ENCODE measurements around the gene NRCAM. TPM values are rescaled to one million over a fixed set of nuclear protein-coding genes. Genes with fewer than 3 reads are reported as not detected.

NRCAM gene
- total and polyA plus RNA-seq, 2 of the 8 experiments (the other 6 are each of a cell fraction or from before 2014, with no cell fraction given): 2.7 to 3.8 TPM

GRCh38 chr7:108486291-108486966 is 30.2 kb upstream of the NRCAM start:
- Histone ChIP-seq H3K4ac (replicated peaks; ENCODE audit: insufficient read length, low read depth, low read length) (no peak overlapping the region), H2BK120ac (replicated peaks; ENCODE audit: low read depth, low read length) (no peak overlapping the region), H4K91ac (replicated peaks; ENCODE audit: insufficient read length, low read length) (no peak overlapping the region), H4K20me1 (replicated peaks in 1 of 2; ENCODE audit: control insufficient read depth in 1 of 2, insufficient read depth in 2 of 2, low read length in 2 of 2) (no peaks in the 10 kb centered on the region), H3K27me3 (replicated peaks in 1 of 4; ENCODE audit: control insufficient read depth in 3 of 4, extremely low read depth in 1 of 4, insufficient read depth in 3 of 4, low read length in 3 of 4) (no peaks in the 10 kb centered on the region), H4K8ac (ENCODE audit: extremely low read depth, insufficient read depth, low read length) (no peak overlapping the region), H3K14ac (ENCODE audit: insufficient read length) (no peak overlapping the region), H2BK5ac (ENCODE audit: low read depth, low read length) (no peak overlapping the region), H2AFZ (ENCODE audit: low read length) (no peak overlapping the region), H3K4me3 (ENCODE audit: extremely low read depth in 1 of 4, insufficient read depth in 2 of 4, low read depth in 3 of 4, low read length in 4 of 4) (no peak overlapping the region), H3K9me3 (ENCODE audit: insufficient read depth in 2 of 2, low read depth in 1 of 2, low read length in 1 of 2) (no peaks in the 10 kb centered on the region), H3K27ac (ENCODE audit: low read depth, low read length) (no peak overlapping the region), H3K79me2 (ENCODE audit: control insufficient read depth in 1 of 2, insufficient read depth in 2 of 2, low read length in 2 of 2) (no peaks in the 10 kb centered on the region), H2AK5ac (ENCODE audit: low read depth, low read length) (no peak overlapping the region), H3K4me1 (replicated peaks in 1 of 4; ENCODE audit: control insufficient read depth in 3 of 4, insufficient read depth in 4 of 4, low read length in 3 of 4) (no peaks in the 10 kb centered on the region), H3K56ac (replicated peaks; ENCODE audit: insufficient read length, low read depth, low read length) (no peak overlapping the region), H3K9ac (replicated peaks in 1 of 4; ENCODE audit: extremely low read depth in 1 of 4, low read depth in 3 of 4, low read length in 3 of 4) (no peak overlapping the region), H3K79me1 (ENCODE audit: low read depth, low read length) (no peaks in the 10 kb centered on the region), H2BK12ac (ENCODE audit: low read depth, low read length) (no peak overlapping the region), H3K36me3 (ENCODE audit: control insufficient read depth in 2 of 4, insufficient read depth in 4 of 4, low read length in 3 of 4) (peaks cover 0 to 6% (median 0%) of the 10 kb centered on the region in 4 experiments; a peak in 1 of 8 replicates), H3K23me2 (ENCODE audit: low read depth, low read length) (no peaks in the 10 kb centered on the region), H2BK20ac (ENCODE audit: low read length) (no peak overlapping the region), H3K18ac (ENCODE audit: extremely low read depth, low read length) (no peak overlapping the region), H3K4me2 (ENCODE audit: insufficient read depth in 1 of 2, low read depth in 2 of 2, low read length in 2 of 2) (no peak overlapping the region), H2BK15ac (ENCODE audit: low read length) (no peak overlapping the region), H3K23ac (ENCODE audit: insufficient read length) (no peak overlapping the region), H4K5ac (ENCODE audit: insufficient read length, low read depth, low read length) (no peak overlapping the region)
- DNase-seq (ENCODE audit: low read depth in 1 of 2, low spot score in 2 of 2): no peak
- ChIA-PET POLR2A (ENCODE audit: partially characterized antibody) (no interaction called here), CTCF (ENCODE audit: partially characterized antibody) (interaction anchor here (1.0 to 3.6 kb wide), 4 partner anchors 11 to 308 kb away, joined by 3 to 26 read pairs (median 6); no protein-coding TSS in a partner anchor)
- FAIRE-seq: no peak
- WGBS, 2 experiments (ENCODE audit: extremely low coverage in 1 of 2, insufficient coverage in 1 of 2, insufficient read length in 1 of 2, insufficient replicate concordance in 2 of 2, low coverage in 1 of 2, low lambda C conversion rate in 2 of 2, missing lambda C conversion rate in 1 of 2): 85% methylated on average over 5 of the region's 5 CpGs; no CpG with 5 or more reads in 1 of the 2 experiments
- TF ChIP-seq SIRT6 (IDR thresholded peaks at IDR 0.05; ENCODE audit: low read length): no peak
- TF ChIP-seq SUZ12 (IDR thresholded peaks at IDR 0.05; ENCODE audit: low read length): no peak

All from H1 (cell line).